ENCODE data around the gene CD22. TPM values are rescaled to one million over a fixed set of nuclear protein-coding genes. Genes with fewer than 3 reads are reported as not detected.

Gene CD22
- total and polyA plus RNA-seq, 2 of the 13 experiments (the other 11 are each of a cell fraction or from before 2014, with no cell fraction given) = 0.71 to 1.7 TPM

GRCh38 chr19:35318679-35319448 lies 10.1 kb upstream of the CD22 start:
- ChIA-PET CTCF (ENCODE audit: low intra/inter-chr PET ratio, low total read pairs) (no interaction called here), POLR2A (interaction anchor here (0.8 to 1.2 kb wide), 2 partner anchors 12 to 49 kb away, joined by 3 to 6 read pairs; partner anchors contain the start of gene USF2)
- Histone ChIP-seq H3K4me3 (replicated peaks in 1 of 3; ENCODE audit: insufficient read depth in 1 of 3, low read depth in 2 of 3, low read length in 3 of 3) (no peak overlapping the region), H3K27me3 (ENCODE audit: control insufficient read depth in 1 of 2, insufficient read depth in 2 of 2, low read length in 2 of 2) (no peaks in the 10 kb centered on the region), H3K27ac (ENCODE audit: extremely low read length, insufficient read depth, low read length) (peak overlapping the region; percentile 9), H4K20me1 (ENCODE audit: insufficient read depth, low read length) (no peaks in the 10 kb centered on the region), H3K9ac (ENCODE audit: insufficient read depth, low read depth, low read length) (no peak overlapping the region), H3K4me2 (ENCODE audit: low read depth, low read length) (no peak overlapping the region), H3K4me1 (ENCODE audit: insufficient read depth, low read length) (peaks cover 63% of the 10 kb centered on the region), H3K79me2 (ENCODE audit: insufficient read depth, low read length) (no peaks in the 10 kb centered on the region), H3K9me3 (ENCODE audit: low read length) (no peaks in the 10 kb centered on the region), H2AFZ (ENCODE audit: low read length) (no peak overlapping the region), H3K36me3 (replicated peaks in 1 of 2; ENCODE audit: control insufficient read depth in 1 of 2, insufficient read depth in 2 of 2, low read length in 2 of 2) (no peaks in the 10 kb centered on the region)
- ATAC-seq = peak; percentile 21; the same call in 2 of the 3 replicates
- in situ Hi-C loops (cut with HindIII; ENCODE audit: extremely low pct_ligation_motif_present, low pct_unique_long_range_greater_than_20kb) (no loop called here), intact Hi-C loops (cut with micrococcal nuclease; ENCODE audit: unreplicated experiment) (no loop called here)
- FAIRE-seq = no peak
- peak; percentile 85 for DNase-seq (ENCODE audit: low spot score)
- WGBS (ENCODE audit: low lambda C conversion rate) = 74% methylated on average over 10 of the region's 16 CpGs
- no TSS peak for BruUV-seq (replicated peaks)
- TF ChIP-seq ZNF232 (CRISPR knock-in tag; IDR thresholded peaks at IDR 0.05; ENCODE audit: borderline replicate concordance) (no peak), ZBTB33 (CRISPR knock-in tag; IDR thresholded peaks at IDR 0.05) (0 out of 2 replicates have a peak, but pooled peaks have one; percentile 29), ZNF788 (CRISPR knock-in tag; IDR thresholded peaks at IDR 0.05; ENCODE audit: borderline replicate concordance) (no peak), CBX5 (CRISPR knock-in tag; IDR thresholded peaks at IDR 0.05; ENCODE audit: borderline replicate concordance) (peak; percentile 39; the same call in 1 of the 2 replicates), GABPB1 (CRISPR knock-in tag; IDR thresholded peaks at IDR 0.05) (peak; percentile 40; the same call in 1 of the 2 replicates), E2F2 (CRISPR knock-in tag; IDR thresholded peaks at IDR 0.05; ENCODE audit: borderline replicate concordance) (no peak), ZNF546 (CRISPR knock-in tag; conservative IDR thresholded peaks at IDR 0.05) (no peak), ARID5B (CRISPR knock-in tag; IDR thresholded peaks at IDR 0.05) (peak; percentile 59), MED1 (CRISPR knock-in tag; IDR thresholded peaks at IDR 0.05) (peak; percentile 38; the same call in 1 of the 2 replicates), HMG20A (CRISPR knock-in tag; IDR thresholded peaks at IDR 0.05; ENCODE audit: borderline replicate concordance) (peak; percentile 49; the same call in 1 of the 2 replicates), KLF13 (CRISPR knock-in tag; IDR thresholded peaks at IDR 0.05) (no peak), RARA (CRISPR knock-in tag; IDR thresholded peaks at IDR 0.05) (peak; percentile 79), ZNF749 (CRISPR knock-in tag; IDR thresholded peaks at IDR 0.05; ENCODE audit: borderline replicate concordance) (no peak)
- TF ChIP-seq, protein P1, sequence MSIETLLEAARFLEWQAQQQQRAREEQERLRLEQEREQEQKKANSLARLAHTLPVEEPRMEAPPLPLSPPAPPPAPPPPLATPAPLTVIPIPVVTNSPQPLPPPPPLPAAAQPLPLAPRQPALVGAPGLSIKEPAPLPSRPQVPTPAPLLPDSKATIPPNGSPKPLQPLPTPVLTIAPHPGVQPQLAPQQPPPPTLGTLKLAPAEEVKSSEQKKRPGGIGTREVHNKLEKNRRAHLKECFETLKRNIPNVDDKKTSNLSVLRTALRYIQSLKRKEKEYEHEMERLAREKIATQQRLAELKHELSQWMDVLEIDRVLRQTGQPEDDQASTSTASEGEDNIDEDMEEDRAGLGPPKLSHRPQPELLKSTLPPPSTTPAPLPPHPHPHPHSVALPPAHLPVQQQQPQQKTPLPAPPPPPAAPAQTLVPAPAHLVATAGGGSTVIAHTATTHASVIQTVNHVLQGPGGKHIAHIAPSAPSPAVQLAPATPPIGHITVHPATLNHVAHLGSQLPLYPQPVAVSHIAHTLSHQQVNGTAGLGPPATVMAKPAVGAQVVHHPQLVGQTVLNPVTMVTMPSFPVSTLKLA (IDR thresholded peaks at IDR 0.05) = peak; percentile 63

Measured in HepG2 (cell line).